Endothelial cell of umbilical vein (primary cell): ENCODE data around the gene AIF1L. TPM values are rescaled to one million over a fixed set of nuclear protein-coding genes. Genes with fewer than 3 reads are reported as not detected.

Experiments
- BruUV-seq: library from RNA; stranded (reverse); fragments of 400-500 nt; replicated peaks from 2 replicates; lab custom pipeline; 2021; lab: Mats Ljungman, UMichigan
- CTCF ChIA-PET: fragments of 300-600, 350-600 bp; sonication (Branson Sonifier 250); formaldehyde crosslinking; loops from one replicate; lab custom pipeline; 2021; ENCODE audit warnings: antibody characterized with exemption, inconsistent platforms; lab: Charles Lee
- POLR2A ChIA-PET: fragments of 300-600, 350-600 bp; sonication (Branson Sonifier 250); formaldehyde crosslinking; loops from one replicate; lab custom pipeline; 2021; ENCODE audit warnings: antibody characterized with exemption, inconsistent platforms; lab: Charles Lee
- DNase-seq: peaks from one replicate; pipeline ENCODE4 v3.0.0-alpha.2; 2011; ENCODE audit warnings: low read depth, low spot score
- FAIRE-seq: peaks from 2 replicates; lab custom pipeline; 2011; peaks lifted over from hg19 to GRCh38; lab: Jason Lieb, UNC
- H2AFZ ChIP-seq: 2 replicates; pipeline ENCODE4 v1.6.0; 2012; ENCODE audit warnings: low read depth, low read length, control low read depth, inconsistent platforms
- H3K27ac ChIP-seq: 2 replicates; pipeline ENCODE4 v1.5.1; 2011; ENCODE audit warnings: low read depth, mild to moderate bottlenecking, control low read depth, low read length, moderate library complexity; ENCODE audit not compliant: insufficient read depth
- H3K27me3 ChIP-seq, 2 experiments: 2 replicates each; pipeline versions ENCODE4 v1.6.0 to v1.6.1; 2011; ENCODE audit warnings: low read length in 2 of 2, mixed read lengths in 1 of 2; ENCODE audit not compliant: control insufficient read depth in 2 of 2, insufficient read depth in 2 of 2
- H3K36me3 ChIP-seq, 2 experiments: 2 replicates in 1 of 2; 3 replicates in 1 of 2; pipeline ENCODE4 v1.5.1; 2011; ENCODE audit warnings: low read length in 2 of 2, mild to moderate bottlenecking in 1 of 2, moderate library complexity in 1 of 2; ENCODE audit not compliant: control insufficient read depth in 2 of 2, insufficient read depth in 2 of 2; ENCODE audit errors: extremely low read depth in 1 of 2
- H3K4me1 ChIP-seq: 3 replicates; pipeline ENCODE4 v1.5.1; 2011; ENCODE audit warnings: mild to moderate bottlenecking, low read length; ENCODE audit not compliant: control insufficient read depth, insufficient read depth; ENCODE audit errors: extremely low read depth
- H3K4me2 ChIP-seq: 2 replicates; pipeline ENCODE4 v1.6.1; 2011; ENCODE audit warnings: low read length, control low read depth, mixed read lengths; ENCODE audit not compliant: insufficient read depth
- H3K4me3 ChIP-seq, 3 experiments: fragments of 200-600 bp in 1 of 3; sonication (generic), shearing (Covaris generic) in 1 of 3; replicated peaks in 1 of 3; 2 replicates each; pipeline ENCODE4 v1.5.1; 2011 to 2016; ENCODE audit warnings: control low read depth in 3 of 3, low read length in 3 of 3, mild to moderate bottlenecking in 2 of 3, inconsistent platforms in 1 of 3, low read depth in 1 of 3, moderate library complexity in 1 of 3; ENCODE audit not compliant: insufficient read depth in 1 of 3
- H3K79me2 ChIP-seq: 2 replicates; pipeline ENCODE4 v1.6.0; 2012; ENCODE audit warnings: low read length, inconsistent platforms; ENCODE audit not compliant: control insufficient read depth, insufficient read depth
- H3K9ac ChIP-seq: replicated peaks from 2 replicates; pipeline ENCODE3; 2011; ENCODE audit warnings: low read length, control low read depth; ENCODE audit not compliant: insufficient read depth; ENCODE audit errors: extremely low read depth
- H3K9me1 ChIP-seq: replicated peaks from 3 replicates; pipeline ENCODE4 v1.6.0; 2011; ENCODE audit warnings: mild to moderate bottlenecking, low read length; ENCODE audit not compliant: control insufficient read depth, insufficient read depth; ENCODE audit errors: extremely low read depth
- H3K9me3 ChIP-seq: replicated peaks from 2 replicates; pipeline ENCODE4 v1.5.1; 2012; ENCODE audit warnings: low read length, inconsistent platforms; ENCODE audit not compliant: control insufficient read depth, insufficient read depth
- H4K20me1 ChIP-seq: replicated peaks from 2 replicates; pipeline ENCODE3; 2011; ENCODE audit warnings: mild to moderate bottlenecking, low read length; ENCODE audit not compliant: control insufficient read depth, insufficient read depth; ENCODE audit errors: extremely low read depth
- EZH2 ChIP-seq: IDR thresholded peaks from 2 replicates; pipeline ENCODE4 v1.6.1; 2012; ENCODE audit warnings: borderline replicate concordance, low read depth, mild to moderate bottlenecking, moderate library complexity, low read length, inconsistent platforms; ENCODE audit not compliant: severe bottlenecking
- FOS ChIP-seq: IDR thresholded peaks from 2 replicates; pipeline ENCODE4 v1.6.1; 2011; ENCODE audit warnings: mild to moderate bottlenecking, low read length, moderate library complexity, borderline replicate concordance; ENCODE audit not compliant: insufficient read depth
- GATA2 ChIP-seq: IDR thresholded peaks from 2 replicates; pipeline ENCODE4 v1.7.0; 2011; ENCODE audit warnings: low read depth, mild to moderate bottlenecking, moderate library complexity, mixed read lengths, low read length; ENCODE audit not compliant: insufficient read length, insufficient read depth
- JUN ChIP-seq: IDR thresholded peaks from 2 replicates; pipeline ENCODE4 v1.6.1; 2011; ENCODE audit warnings: borderline replicate concordance, low read depth; ENCODE audit not compliant: insufficient read length, insufficient read depth
- MYC ChIP-seq: IDR thresholded peaks from one replicate; pipeline ENCODE4 v1.6.1; 2011; ENCODE audit warnings: mild to moderate bottlenecking, low read depth, low read length
- POLR2A ChIP-seq: IDR thresholded peaks from 2 replicates; pipeline ENCODE4 v1.6.1; 2012; ENCODE audit warnings: low read depth, mild to moderate bottlenecking, control low read depth, low read length
- POLR2AphosphoS5 ChIP-seq: IDR thresholded peaks from 2 replicates; pipeline ENCODE4 v1.6.1; 2012; ENCODE audit warnings: low read depth, mild to moderate bottlenecking, control low read depth, low read length, moderate library complexity; ENCODE audit not compliant: insufficient read depth
- dilution Hi-C: fragments of 300-500 bp; cut with MboI; formaldehyde crosslinking; loops from one replicate; pipeline ENCODE4 v1.15.0; 2019; ENCODE audit warnings: low sequenced_read_pairs; ENCODE audit not compliant: extremely low pct_ligation_motif_present
- intact Hi-C: fragments of 100-400 bp; cut with micrococcal nuclease; formaldehyde crosslinking; loops from one replicate; pipeline ENCODE4 v1.10.0; 2022
- polyA plus RNA-seq, 4 experiments: library from polyadenylated mRNA; depleted of rRNA in 3 of 4; stranded (reverse) in 3 of 4; unstranded in 1 of 4; fragments of >200 nt; gene quantifications; 2 replicates each; pipeline versions ENCODE4 v1.2.1 to v1.2.3, GENCODE V29; 2011 to 2012; ENCODE audit warnings: missing spikeins in 1 of 4
- total RNA-seq: library from RNA; stranded (reverse); gene quantifications from 2 replicates; pipeline ENCODE4 v1.2.3, GENCODE V29; 2021
- TF ChIP-seq, protein P1 (sequence below), 2 donors: IDR thresholded peaks; 1 replicate in 1 of 2; 2 replicates in 1 of 2; pipeline ENCODE4 v1.5.1; 2011; ENCODE audit warnings: low read length in 2 of 2, mild to moderate bottlenecking in 2 of 2, moderate library complexity in 2 of 2, control low read depth in 1 of 2, inconsistent platforms in 1 of 2, low read depth in 1 of 2; ENCODE audit not compliant: insufficient read depth in 1 of 2; ENCODE audit errors: extremely low read depth in 1 of 2
- TF ChIP-seq, protein P2 (sequence below): IDR thresholded peaks from 2 replicates; pipeline ENCODE4 v1.6.1; 2011; ENCODE audit not compliant: insufficient read depth, insufficient read length

AIF1L gene
- total and polyA plus RNA-seq, 2 donors (not counting 3 experiments of a cell fraction or from before 2014, with no cell fraction given) = 17.8 to 39.7 TPM

GRCh38 chr9:131142160-131142559 is 45.8 kb downstream of the AIF1L start:
- ChIA-PET POLR2A (no interaction called here), CTCF (interaction anchor here (1.2 to 1.6 kb wide), 2 partner anchors 10 to 194 kb away, joined by 3 to 5 read pairs; no protein-coding TSS in a partner anchor)
- H3K36me3 ChIP-seq = peaks cover 41 to 48% of the 10 kb centered on the region in 2 experiments
- no peaks in the 10 kb centered on the region for H3K27me3 ChIP-seq
- no peak overlapping the region for H3K4me3 ChIP-seq
- dilution Hi-C loops (no loop called here), intact Hi-C loops (no loop called here)
- no peaks in the 10 kb centered on the region for H3K79me2 ChIP-seq
- no peaks in the 10 kb centered on the region for H3K4me1 ChIP-seq
- no peaks in the 10 kb centered on the region for H3K9me3 ChIP-seq
- no peaks in the 10 kb centered on the region for H4K20me1 ChIP-seq
- no peak overlapping the region for H3K4me2 ChIP-seq
- H3K9me1 ChIP-seq = no peaks in the 10 kb centered on the region
- no peak overlapping the region for H3K9ac ChIP-seq
- no peak overlapping the region for H2AFZ ChIP-seq
- no peak for FAIRE-seq
- H3K27ac ChIP-seq = no peak overlapping the region
- DNase-seq = no peak
- BruUV-seq = no TSS peak
- TF ChIP-seq, protein P1, sequence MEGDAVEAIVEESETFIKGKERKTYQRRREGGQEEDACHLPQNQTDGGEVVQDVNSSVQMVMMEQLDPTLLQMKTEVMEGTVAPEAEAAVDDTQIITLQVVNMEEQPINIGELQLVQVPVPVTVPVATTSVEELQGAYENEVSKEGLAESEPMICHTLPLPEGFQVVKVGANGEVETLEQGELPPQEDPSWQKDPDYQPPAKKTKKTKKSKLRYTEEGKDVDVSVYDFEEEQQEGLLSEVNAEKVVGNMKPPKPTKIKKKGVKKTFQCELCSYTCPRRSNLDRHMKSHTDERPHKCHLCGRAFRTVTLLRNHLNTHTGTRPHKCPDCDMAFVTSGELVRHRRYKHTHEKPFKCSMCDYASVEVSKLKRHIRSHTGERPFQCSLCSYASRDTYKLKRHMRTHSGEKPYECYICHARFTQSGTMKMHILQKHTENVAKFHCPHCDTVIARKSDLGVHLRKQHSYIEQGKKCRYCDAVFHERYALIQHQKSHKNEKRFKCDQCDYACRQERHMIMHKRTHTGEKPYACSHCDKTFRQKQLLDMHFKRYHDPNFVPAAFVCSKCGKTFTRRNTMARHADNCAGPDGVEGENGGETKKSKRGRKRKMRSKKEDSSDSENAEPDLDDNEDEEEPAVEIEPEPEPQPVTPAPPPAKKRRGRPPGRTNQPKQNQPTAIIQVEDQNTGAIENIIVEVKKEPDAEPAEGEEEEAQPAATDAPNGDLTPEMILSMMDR (IDR thresholded peaks at IDR 0.05; ENCODE audit: extremely low read depth in 1 of 2, insufficient read depth in 1 of 2, low read depth in 1 of 2, low read length in 2 of 2) = no peak
- TF ChIP-seq POLR2A = no peak
- TF ChIP-seq EZH2 = no peak
- no peak for TF ChIP-seq MYC
- TF ChIP-seq POLR2AphosphoS5 = no peak
- no peak for TF ChIP-seq FOS

- no peak overlapping the region for H3K4me2 ChIP-seq
- dilution Hi-C loops (no loop called here), intact Hi-C loops (no loop called here)
- H3K9me1 ChIP-seq = no peaks in the 10 kb centered on the region
- no peak for FAIRE-seq
- no peak overlapping the region for H3K4me3 ChIP-seq
- DNase-seq = no peak
- no peak overlapping the region for H3K9ac ChIP-seq
- no peaks in the 10 kb centered on the region for H3K79me2 ChIP-seq
- H3K4me1 ChIP-seq = no peaks in the 10 kb centered on the region
- BruUV-seq = TSS peak; percentile 37
- H3K9me3 ChIP-seq = no peaks in the 10 kb centered on the region
- POLR2A ChIA-PET = no interaction called here
- H2AFZ ChIP-seq = no peak overlapping the region
- no peaks in the 10 kb centered on the region for H3K27me3 ChIP-seq
- CTCF ChIA-PET = interaction anchor here (1.0 kb wide), 1 partner anchor 26 kb away, joined by 3 read pairs; no protein-coding TSS in a partner anchor
- no peak overlapping the region for H3K27ac ChIP-seq
- H3K36me3 ChIP-seq = peaks cover 43 to 53% of the 10 kb centered on the region in 2 experiments
- TF ChIP-seq JUN (no peak), GATA2 (no peak), MYC (no peak), POLR2A (no peak), FOS (no peak), POLR2AphosphoS5 (no peak), EZH2 (no peak)
- TF ChIP-seq, protein P2, sequence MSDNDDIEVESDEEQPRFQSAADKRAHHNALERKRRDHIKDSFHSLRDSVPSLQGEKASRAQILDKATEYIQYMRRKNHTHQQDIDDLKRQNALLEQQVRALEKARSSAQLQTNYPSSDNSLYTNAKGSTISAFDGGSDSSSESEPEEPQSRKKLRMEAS = no peak
- TF ChIP-seq, protein P1 (IDR thresholded peaks at IDR 0.05; ENCODE audit: extremely low read depth in 1 of 2, insufficient read depth in 1 of 2, low read depth in 1 of 2, low read length in 2 of 2) = no peak
- H4K20me1 ChIP-seq = no peaks in the 10 kb centered on the region
Observed at GRCh38 chr9:131144201-131144600, 47.9 kb downstream of the AIF1L start.
